ENCODE results near the gene LCN1.

DNA sequence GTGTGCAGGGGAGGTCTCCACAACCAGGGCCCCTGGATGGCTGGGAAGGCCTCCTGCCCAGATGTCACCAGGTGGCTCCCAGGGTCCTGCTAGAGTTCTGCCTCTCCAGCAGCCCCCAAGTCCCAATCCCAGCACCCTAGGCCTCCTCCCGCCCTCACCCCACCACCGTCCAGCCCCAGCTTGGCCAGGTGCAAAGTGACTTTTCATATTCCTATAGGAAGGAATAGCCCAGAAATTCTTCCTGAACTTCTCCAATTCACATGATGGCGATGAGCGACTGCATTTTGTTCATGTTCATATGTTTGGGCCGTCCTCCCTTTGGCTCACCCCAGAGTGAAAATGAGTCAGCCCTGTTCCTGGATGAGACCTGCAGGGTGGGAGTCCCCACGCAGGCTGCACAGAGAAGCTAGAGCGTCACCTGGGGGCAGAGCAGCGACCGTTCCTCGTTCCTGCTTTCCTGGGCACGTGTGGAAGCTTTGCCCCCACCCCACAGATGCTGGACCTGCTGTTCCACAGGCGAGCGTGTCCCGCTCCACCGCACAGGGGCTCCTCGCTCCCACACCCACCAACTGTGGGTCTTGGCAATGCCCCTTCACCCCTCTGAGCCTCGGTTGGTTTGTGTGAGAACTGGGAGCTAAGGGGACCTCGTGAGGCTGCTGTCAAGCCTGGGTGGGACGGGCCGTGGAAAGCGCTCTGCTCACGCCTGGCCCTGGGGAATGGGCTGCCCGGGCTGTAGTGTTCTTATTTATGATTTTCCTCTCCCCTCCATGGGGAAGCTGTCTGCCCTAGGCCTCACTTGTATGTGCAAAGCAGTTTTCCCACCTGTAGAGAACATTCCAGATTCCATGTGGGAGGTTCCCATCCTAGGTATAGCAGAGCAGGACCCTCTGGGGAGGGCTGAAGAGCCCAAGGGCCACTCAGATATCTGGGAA is 13.9 kb upstream of the LCN1 start:
- TF ChIP-seq, protein P1, sequence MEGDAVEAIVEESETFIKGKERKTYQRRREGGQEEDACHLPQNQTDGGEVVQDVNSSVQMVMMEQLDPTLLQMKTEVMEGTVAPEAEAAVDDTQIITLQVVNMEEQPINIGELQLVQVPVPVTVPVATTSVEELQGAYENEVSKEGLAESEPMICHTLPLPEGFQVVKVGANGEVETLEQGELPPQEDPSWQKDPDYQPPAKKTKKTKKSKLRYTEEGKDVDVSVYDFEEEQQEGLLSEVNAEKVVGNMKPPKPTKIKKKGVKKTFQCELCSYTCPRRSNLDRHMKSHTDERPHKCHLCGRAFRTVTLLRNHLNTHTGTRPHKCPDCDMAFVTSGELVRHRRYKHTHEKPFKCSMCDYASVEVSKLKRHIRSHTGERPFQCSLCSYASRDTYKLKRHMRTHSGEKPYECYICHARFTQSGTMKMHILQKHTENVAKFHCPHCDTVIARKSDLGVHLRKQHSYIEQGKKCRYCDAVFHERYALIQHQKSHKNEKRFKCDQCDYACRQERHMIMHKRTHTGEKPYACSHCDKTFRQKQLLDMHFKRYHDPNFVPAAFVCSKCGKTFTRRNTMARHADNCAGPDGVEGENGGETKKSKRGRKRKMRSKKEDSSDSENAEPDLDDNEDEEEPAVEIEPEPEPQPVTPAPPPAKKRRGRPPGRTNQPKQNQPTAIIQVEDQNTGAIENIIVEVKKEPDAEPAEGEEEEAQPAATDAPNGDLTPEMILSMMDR (IDR thresholded peaks at IDR 0.05; ENCODE audit: insufficient read depth, low read length): no peak
- TF ChIP-seq, protein P2, sequence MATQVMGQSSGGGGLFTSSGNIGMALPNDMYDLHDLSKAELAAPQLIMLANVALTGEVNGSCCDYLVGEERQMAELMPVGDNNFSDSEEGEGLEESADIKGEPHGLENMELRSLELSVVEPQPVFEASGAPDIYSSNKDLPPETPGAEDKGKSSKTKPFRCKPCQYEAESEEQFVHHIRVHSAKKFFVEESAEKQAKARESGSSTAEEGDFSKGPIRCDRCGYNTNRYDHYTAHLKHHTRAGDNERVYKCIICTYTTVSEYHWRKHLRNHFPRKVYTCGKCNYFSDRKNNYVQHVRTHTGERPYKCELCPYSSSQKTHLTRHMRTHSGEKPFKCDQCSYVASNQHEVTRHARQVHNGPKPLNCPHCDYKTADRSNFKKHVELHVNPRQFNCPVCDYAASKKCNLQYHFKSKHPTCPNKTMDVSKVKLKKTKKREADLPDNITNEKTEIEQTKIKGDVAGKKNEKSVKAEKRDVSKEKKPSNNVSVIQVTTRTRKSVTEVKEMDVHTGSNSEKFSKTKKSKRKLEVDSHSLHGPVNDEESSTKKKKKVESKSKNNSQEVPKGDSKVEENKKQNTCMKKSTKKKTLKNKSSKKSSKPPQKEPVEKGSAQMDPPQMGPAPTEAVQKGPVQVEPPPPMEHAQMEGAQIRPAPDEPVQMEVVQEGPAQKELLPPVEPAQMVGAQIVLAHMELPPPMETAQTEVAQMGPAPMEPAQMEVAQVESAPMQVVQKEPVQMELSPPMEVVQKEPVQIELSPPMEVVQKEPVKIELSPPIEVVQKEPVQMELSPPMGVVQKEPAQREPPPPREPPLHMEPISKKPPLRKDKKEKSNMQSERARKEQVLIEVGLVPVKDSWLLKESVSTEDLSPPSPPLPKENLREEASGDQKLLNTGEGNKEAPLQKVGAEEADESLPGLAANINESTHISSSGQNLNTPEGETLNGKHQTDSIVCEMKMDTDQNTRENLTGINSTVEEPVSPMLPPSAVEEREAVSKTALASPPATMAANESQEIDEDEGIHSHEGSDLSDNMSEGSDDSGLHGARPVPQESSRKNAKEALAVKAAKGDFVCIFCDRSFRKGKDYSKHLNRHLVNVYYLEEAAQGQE (IDR thresholded peaks at IDR 0.05; ENCODE audit: insufficient replicate concordance, low read depth): no peak
- TF ChIP-seq POLR2AphosphoS5 (IDR thresholded peaks at IDR 0.05; ENCODE audit: low read depth): no peak
- no peak for TF ChIP-seq SPI1 (IDR thresholded peaks at IDR 0.05; ENCODE audit: borderline replicate concordance, low read depth)

All from HL-60 (cell line).